Sigmoid colon (tissue), 4 donors: Measurements from ENCODE around the gene RIN1.

Experiments
- EP300 ChIP-seq, 4 donors: sonication (generic); formaldehyde crosslinking; IDR thresholded peaks; one replicate each; pipeline ENCODE4 v1.6.1; 2017; ENCODE audit warnings: antibody characterized with exemption in 4 of 4
- POLR2A ChIP-seq, 2 donors: fragments of 450-650 bp; IDR thresholded peaks; one replicate each; pipeline ENCODE4 v1.6.1; 2016; ENCODE audit warnings: antibody characterized with exemption in 2 of 2, mild to moderate bottlenecking in 2 of 2, moderate library complexity in 2 of 2
- TF ChIP-seq, protein P1 (sequence below), 4 experiments: fragments of 450-650 bp in 3 of 4; fragments of 200-600 bp in 1 of 4; IDR thresholded peaks; one replicate each; pipeline ENCODE4 v1.5.1; 2016 to 2019; ENCODE audit warnings: antibody characterized with exemption in 4 of 4, mild to moderate bottlenecking in 3 of 4, moderate library complexity in 2 of 4

DNA sequence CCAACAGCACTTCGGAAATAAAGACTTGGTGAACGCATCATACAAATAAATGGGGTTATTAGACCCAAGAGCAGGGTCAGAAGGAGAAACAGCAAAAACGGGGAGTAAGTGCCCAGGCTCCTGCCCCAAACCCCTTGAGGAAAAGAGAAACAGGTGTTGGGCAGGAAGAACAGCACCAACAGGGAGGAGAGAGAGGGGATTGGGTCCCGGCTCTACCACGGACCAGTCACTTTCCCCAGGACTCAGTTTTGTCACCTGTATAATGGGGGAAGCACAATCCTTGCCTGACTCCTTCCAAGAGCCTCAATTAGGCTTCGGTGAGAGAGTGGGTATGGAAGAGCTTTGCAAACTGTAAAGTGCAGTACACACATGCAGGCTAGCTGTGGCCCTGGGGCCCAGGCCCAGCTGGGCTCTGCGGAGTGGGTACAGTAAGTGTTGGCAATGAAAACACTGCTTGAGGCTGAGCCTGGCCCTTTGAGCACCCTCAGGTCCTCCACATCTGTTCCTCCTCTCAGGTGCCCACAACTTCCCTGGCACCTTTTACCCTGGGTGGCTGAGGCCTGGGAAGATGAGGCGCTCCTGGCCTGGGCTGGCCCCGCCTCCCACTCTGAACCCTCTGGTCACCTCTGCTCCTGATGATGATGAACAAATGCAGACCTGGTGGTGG, 26.4 kb upstream of the RIN1 start:
- TF ChIP-seq, protein P1, sequence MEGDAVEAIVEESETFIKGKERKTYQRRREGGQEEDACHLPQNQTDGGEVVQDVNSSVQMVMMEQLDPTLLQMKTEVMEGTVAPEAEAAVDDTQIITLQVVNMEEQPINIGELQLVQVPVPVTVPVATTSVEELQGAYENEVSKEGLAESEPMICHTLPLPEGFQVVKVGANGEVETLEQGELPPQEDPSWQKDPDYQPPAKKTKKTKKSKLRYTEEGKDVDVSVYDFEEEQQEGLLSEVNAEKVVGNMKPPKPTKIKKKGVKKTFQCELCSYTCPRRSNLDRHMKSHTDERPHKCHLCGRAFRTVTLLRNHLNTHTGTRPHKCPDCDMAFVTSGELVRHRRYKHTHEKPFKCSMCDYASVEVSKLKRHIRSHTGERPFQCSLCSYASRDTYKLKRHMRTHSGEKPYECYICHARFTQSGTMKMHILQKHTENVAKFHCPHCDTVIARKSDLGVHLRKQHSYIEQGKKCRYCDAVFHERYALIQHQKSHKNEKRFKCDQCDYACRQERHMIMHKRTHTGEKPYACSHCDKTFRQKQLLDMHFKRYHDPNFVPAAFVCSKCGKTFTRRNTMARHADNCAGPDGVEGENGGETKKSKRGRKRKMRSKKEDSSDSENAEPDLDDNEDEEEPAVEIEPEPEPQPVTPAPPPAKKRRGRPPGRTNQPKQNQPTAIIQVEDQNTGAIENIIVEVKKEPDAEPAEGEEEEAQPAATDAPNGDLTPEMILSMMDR (IDR thresholded peaks at IDR 0.05) = no peak
- no peak for TF ChIP-seq POLR2A (IDR thresholded peaks at IDR 0.05)
- TF ChIP-seq EP300 (IDR thresholded peaks at IDR 0.05) = no peak
